Right lobe of liver (tissue), 6 donors: ENCODE measurements around the gene PASK. TPM values are rescaled to one million over a fixed set of nuclear protein-coding genes. Genes with fewer than 3 reads are reported as not detected.
A peak's percentile ranks its signal among the peaks of the same experiment; 100 is the strongest.
"Not testable (repeated sequence)": the region's sequence is repeated elsewhere in the genome, so short reads cannot be mapped to it uniquely, and the experiment has no call there.

Experiments used
- ATAC-seq, 4 donors: fragments of 200-7000 bp; cut with Tn5 transposase; one replicate each; pipeline ENCODE4 v1.9.1; 2020; ENCODE audit warnings: mild to moderate bottlenecking in 4 of 4, moderate library complexity in 4 of 4
- DNase-seq, 3 donors: peaks; one replicate each; pipeline ENCODE4 v3.0.0-alpha.2; 2020
- H3K27ac ChIP-seq, 3 donors: fragments of 200-600 bp; one replicate each; pipeline ENCODE4 v1.8.0; 2022
- H3K27me3 ChIP-seq, 2 donors: fragments of 200-600 bp; one replicate each; pipeline ENCODE4 v1.8.0; 2022
- H3K36me3 ChIP-seq, 4 donors: fragments of 200-600 bp; sonication (generic) in 1 of 4; one replicate each; pipeline versions ENCODE4 v1.5.1 to v1.8.0; 2017 to 2022; ENCODE audit warnings: control low read depth in 1 of 4
- H3K4me1 ChIP-seq, 4 donors: fragments of 200-600 bp; sonication (generic) in 1 of 4; one replicate each; pipeline versions ENCODE4 v1.5.1 to v1.8.0; 2017 to 2022; ENCODE audit warnings: control low read depth in 1 of 4
- H3K4me3 ChIP-seq, 3 donors: fragments of 200-600 bp; one replicate each; pipeline ENCODE4 v1.8.0; 2022
- H3K9me3 ChIP-seq, 4 donors: fragments of 200-600 bp; sonication (generic) in 1 of 4; one replicate each; pipeline versions ENCODE4 v1.5.1 to v1.8.0; 2017 to 2022; ENCODE audit warnings: control low read depth in 1 of 4
- CTCF ChIP-seq, 4 donors: fragments of 200-600 bp in 3 of 4; fragments of 450-650 bp in 1 of 4; IDR thresholded peaks; one replicate each; pipeline versions ENCODE4 v1.5.1 to v1.8.0; 2016 to 2022; ENCODE audit warnings: antibody characterized with exemption in 4 of 4, mild to moderate bottlenecking in 2 of 4
- POLR2A ChIP-seq: fragments of 450-650 bp; IDR thresholded peaks from one replicate; pipeline ENCODE4 v1.6.1; 2017; ENCODE audit warnings: antibody characterized with exemption, mild to moderate bottlenecking
- WGBS: methylation state at CpG from one replicate; pipeline ENCODE4 v1.1.6; 2018; ENCODE audit warnings: low coverage, low lambda C conversion rate; ENCODE audit not compliant: insufficient coverage; ENCODE audit errors: missing lambda C conversion rate; 5-methylcytosine and 5-hydroxymethylcytosine counted together
- intact Hi-C, 2 donors: fragments of 100-400 bp; cut with DNase I; formaldehyde crosslinking; loops; one replicate each; pipeline versions ENCODE4 v1.11.2 to v1.14.1; 2022
- total RNA-seq, 6 experiments: library from RNA; depleted of rRNA in 2 of 6; stranded (reverse); fragments of >200 nt in 2 of 6; fragmentation: NEBNext Ultra II Directional in 3 of 6; extraction: Animal tissue kit (Norgen Biotek cat#: 25700) in 3 of 6; gene quantifications; one replicate each; pipeline versions ENCODE4 v1.1.0 to v1.2.4, GENCODE V29; 2016 to 2023
- donor health status: DM: no; HTN: yes; CAD: no.
- donor health status: DM: no; HTN: no; CAD: no.
- donor health status: DM: no; HTN: no; CAD: no.
- donor health status: DM: no; HTN: yes; CAD: no.
- donor health status: DM: no; HTN: yes; CAD: no.

PASK gene
- total RNA-seq, 6 experiments from 2014 or later = 2.0 to 4.2 (median 3.4) TPM

DNA sequence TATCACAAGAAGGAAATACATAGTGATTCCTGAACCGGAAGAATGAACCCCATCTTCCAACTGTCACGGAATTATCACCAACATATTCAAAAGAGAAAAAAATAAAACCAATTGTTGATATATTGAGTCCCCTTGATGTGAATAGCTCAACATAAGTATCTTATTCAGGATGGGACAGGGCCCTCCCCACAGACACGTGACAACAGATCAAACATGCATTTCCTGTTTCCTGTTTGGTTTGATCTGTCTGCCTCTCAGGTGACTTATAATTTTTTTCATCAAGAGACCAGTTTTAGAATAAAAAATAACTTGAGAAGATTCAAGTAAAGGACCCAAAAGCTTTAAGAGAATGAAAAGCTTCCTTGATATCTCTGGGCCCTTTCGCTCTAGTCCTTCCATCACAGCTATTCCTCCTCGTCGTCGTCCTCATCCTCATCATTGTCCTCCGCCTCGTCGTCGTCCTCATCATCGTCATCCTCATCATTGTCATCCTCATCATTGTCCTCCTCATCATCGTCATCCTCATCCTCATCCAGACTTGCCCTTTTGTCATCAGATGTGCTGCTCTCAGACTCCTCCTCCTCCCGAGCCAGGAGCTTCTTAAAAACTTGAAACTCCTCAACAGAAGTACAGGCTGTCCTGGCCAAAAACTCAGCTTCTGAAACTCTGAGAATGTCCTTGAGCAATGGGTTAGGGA, 53.5 kb downstream of the PASK start:
- 84% methylated on average over 14 of the region's 14 CpGs for WGBS
- no peak overlapping the region for H3K4me3 ChIP-seq
- ATAC-seq = no peak
- intact Hi-C loops = no loop called here
- no peaks in the 10 kb centered on the region for H3K9me3 ChIP-seq
- H3K4me1 ChIP-seq = peaks cover 0 to 24% (median 12%) of the 10 kb centered on the region in 4 donors
- no peak overlapping the region for H3K27ac ChIP-seq
- no peaks in the 10 kb centered on the region for H3K27me3 ChIP-seq
- peaks cover 6 to 58% (median 18%) of the 10 kb centered on the region in 4 donors for H3K36me3 ChIP-seq
- TF ChIP-seq POLR2A (no peak), CTCF (IDR thresholded peaks at IDR 0.05) (no peak)
- DNase-seq = no peak

DNA sequence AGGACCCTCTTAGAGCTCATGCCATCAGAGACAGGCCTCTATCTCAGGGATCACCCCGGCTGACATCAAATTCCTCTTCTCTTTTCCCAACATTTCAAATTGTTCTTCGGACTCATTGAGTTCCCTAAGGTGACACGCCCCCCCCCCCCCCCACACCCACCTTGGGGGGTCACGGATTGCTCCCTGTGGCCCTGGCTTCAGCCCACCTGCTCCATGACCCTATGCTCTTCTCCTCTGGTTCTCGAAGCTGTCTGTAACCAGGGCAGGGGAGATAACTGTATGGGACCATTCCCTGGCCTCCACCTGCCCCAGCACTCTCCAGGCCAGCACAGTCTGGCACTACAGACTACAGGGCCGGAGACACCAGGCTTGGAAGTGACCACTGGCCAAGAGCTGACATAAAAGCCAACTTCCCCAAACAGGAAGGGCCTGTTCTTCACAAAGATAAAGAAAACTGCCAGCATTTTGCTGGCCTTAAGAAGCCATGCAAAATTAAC, 54.3 kb downstream of the PASK start:
- 65% methylated on average over 4 of the region's 6 CpGs for WGBS
- intact Hi-C loops = no loop called here
- Histone ChIP-seq H3K36me3 (peaks cover 6 to 65% (median 18%) of the 10 kb centered on the region in 4 donors), H3K27ac (no peak overlapping the region), H3K9me3 (no peaks in the 10 kb centered on the region), H3K4me3 (no peak overlapping the region), H3K27me3 (no peaks in the 10 kb centered on the region), H3K4me1 (peaks cover 0 to 24% (median 11%) of the 10 kb centered on the region in 4 donors)
- TF ChIP-seq CTCF (IDR thresholded peaks at IDR 0.05) (no peak), POLR2A (no peak)
- DNase-seq (no peak), ATAC-seq (peak in 2 of 4 donors; percentile 23 to 40)

DNA sequence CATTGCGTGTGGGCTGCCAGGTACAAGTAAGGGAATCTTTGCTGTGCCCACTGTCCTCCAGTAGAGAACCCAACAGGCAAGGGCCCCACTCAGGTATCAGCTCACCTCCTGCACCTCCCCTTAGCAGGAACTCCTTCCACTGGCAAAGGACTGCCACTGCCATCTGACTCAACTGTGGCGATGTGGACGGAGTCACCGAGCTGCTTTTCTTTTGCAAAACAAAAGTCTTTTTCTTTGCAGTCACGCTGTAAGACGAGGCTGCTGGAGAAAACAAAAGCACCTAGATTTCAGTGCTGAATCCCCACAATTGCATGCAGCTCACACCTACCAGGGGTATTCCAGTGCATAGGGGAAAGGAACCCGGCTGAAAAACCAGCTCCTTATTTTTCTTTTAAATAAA, 55.1 kb downstream of the PASK start:
- intact Hi-C loops = no loop called here
- peaks cover 0 to 24% (median 11%) of the 10 kb centered on the region in 4 donors for H3K4me1 ChIP-seq
- peaks cover 6 to 65% (median 20%) of the 10 kb centered on the region in 4 donors for H3K36me3 ChIP-seq
- no peaks in the 10 kb centered on the region for H3K9me3 ChIP-seq
- DNase-seq = no peak
- no peak overlapping the region for H3K27ac ChIP-seq
- no peaks in the 10 kb centered on the region for H3K27me3 ChIP-seq
- WGBS = 89% methylated on average over 5 of the region's 7 CpGs
- TF ChIP-seq CTCF (IDR thresholded peaks at IDR 0.05) (no peak), POLR2A (no peak)
- ATAC-seq = no peak
- H3K4me3 ChIP-seq = no peak overlapping the region

GRCh38 chr2:241093133-241093781, 56.0 kb downstream of the PASK start:
- Histone ChIP-seq H3K36me3 (peaks cover 6 to 71% (median 23%) of the 10 kb centered on the region in 4 donors), H3K4me1 (peaks cover 0 to 24% (median 11%) of the 10 kb centered on the region in 4 donors)
- ATAC-seq = peak; percentile 69 to 88 (median 78)
- H3K9me3 ChIP-seq, H3K27ac ChIP-seq, H3K4me3 ChIP-seq, intact Hi-C loops, H3K27me3 ChIP-seq: not testable (repeated sequence)
- WGBS = 47% methylated on average over 10 of the region's 10 CpGs
- peak in 1 of 3 donors; percentile 39 for DNase-seq

DNA sequence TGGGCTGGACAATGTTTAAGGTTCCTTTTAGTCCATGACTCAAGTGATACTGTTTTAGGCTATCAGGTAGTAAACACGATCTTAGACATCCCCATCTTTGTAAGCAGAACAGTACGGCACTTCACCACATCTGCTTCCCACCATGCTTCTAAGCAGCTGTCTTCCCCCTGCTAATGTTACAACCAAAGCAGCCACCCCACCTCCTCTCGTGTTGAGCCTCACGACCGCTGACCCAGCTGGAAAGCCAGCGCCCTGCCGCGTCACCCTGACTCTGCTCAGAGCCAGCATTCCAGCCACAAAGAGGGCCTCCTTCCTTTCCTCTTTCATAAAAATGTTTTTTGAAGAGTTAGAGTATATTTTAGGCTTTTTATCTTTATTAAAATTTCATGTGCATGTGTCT, 56.6 kb downstream of the PASK start:
- ATAC-seq = peak in 2 of 4 donors; percentile 5 to 8
- no peak for TF ChIP-seq CTCF (IDR thresholded peaks at IDR 0.05)
- no peak for TF ChIP-seq POLR2A
- 76% methylated on average over 4 of the region's 8 CpGs for WGBS
- peaks cover 6 to 77% (median 27%) of the 10 kb centered on the region in 4 donors for H3K36me3 ChIP-seq
- H3K27ac ChIP-seq = no peak overlapping the region
- H3K9me3 ChIP-seq = no peaks in the 10 kb centered on the region
- DNase-seq = peak in 1 of 3 donors; percentile 39
- no peak overlapping the region for H3K4me3 ChIP-seq
- intact Hi-C loops = no loop called here
- peaks cover 0 to 24% (median 11%) of the 10 kb centered on the region in 4 donors for H3K4me1 ChIP-seq
- H3K27me3 ChIP-seq = no peaks in the 10 kb centered on the region
